Colonic mucosa (tissue), 4 donors: Measurements from ENCODE around the gene EEFSEC. TPM values are rescaled to one million over a fixed set of nuclear protein-coding genes. Genes with fewer than 3 reads are reported as not detected.

ENCODE experiments used
- DNase-seq: peaks from one replicate; pipeline ENCODE4 v3.0.0-alpha.2; 2020
- H3K27ac ChIP-seq: fragments of 200-600 bp; one replicate; pipeline ENCODE4 v1.8.0; 2021
- H3K27me3 ChIP-seq: fragments of 200-600 bp; one replicate; pipeline ENCODE4 v1.8.0; 2021
- H3K36me3 ChIP-seq: fragments of 200-600 bp; one replicate; pipeline ENCODE4 v1.8.0; 2021
- H3K4me1 ChIP-seq: fragments of 200-600 bp; one replicate; pipeline ENCODE4 v1.8.0; 2021; ENCODE audit warnings: mild to moderate bottlenecking
- H3K4me3 ChIP-seq: fragments of 200-600 bp; one replicate; pipeline ENCODE4 v1.8.0; 2021
- H3K9ac ChIP-seq, 2 donors: one replicate each; pipeline ENCODE4 v1.7.0; 2013; ENCODE audit warnings: control low read depth in 2 of 2, low read depth in 2 of 2, low read length in 2 of 2
- H3K9me3 ChIP-seq: fragments of 200-600 bp; one replicate; pipeline ENCODE4 v1.8.0; 2021
- CTCF ChIP-seq: fragments of 200-600 bp; IDR thresholded peaks from one replicate; pipeline ENCODE4 v1.8.0; 2022; ENCODE audit warnings: antibody characterized with exemption, mild to moderate bottlenecking
- intact Hi-C: fragments of 100-400 bp; cut with DNase I; formaldehyde crosslinking; loops from one replicate; pipeline ENCODE4 v1.14.1; 2022
- total RNA-seq, 2 donors: library from RNA; stranded (reverse); fragmentation: NEBNext Ultra II Directional in 1 of 2; extraction: Animal tissue kit (Norgen Biotek cat#: 25700) in 1 of 2; gene quantifications; one replicate each; pipeline ENCODE4 v1.2.1, GENCODE V29; 2021
- donor health status: healthy.
- donor health status: DM: no; HTN: no; CAD: no.
- donor health status: DM: no; HTN: no; CAD: no.

The EEFSEC gene
- total RNA-seq, 2 donors from 2014 or later, result 8.6 to 16.6 TPM

GRCh38 chr3:128379367-128380160 is 226.3 kb downstream of the EEFSEC start:
- TF ChIP-seq CTCF, result no peak
- H3K9ac ChIP-seq, result no peak overlapping the region
- no peaks in the 10 kb centered on the region for H3K36me3 ChIP-seq
- no peak overlapping the region for H3K27ac ChIP-seq
- H3K4me1 ChIP-seq, result peaks cover 11% of the 10 kb centered on the region
- H3K27me3 ChIP-seq, result no peaks in the 10 kb centered on the region
- no peaks in the 10 kb centered on the region for H3K9me3 ChIP-seq
- no peak overlapping the region for H3K4me3 ChIP-seq
- intact Hi-C loops, result no loop called here
- no peak for DNase-seq

GRCh38 chr3:128380295-128380694 is 227.0 kb downstream of the EEFSEC start:
- Histone ChIP-seq H3K27me3 (no peaks in the 10 kb centered on the region), H3K4me3 (no peak overlapping the region), H3K36me3 (no peaks in the 10 kb centered on the region), H3K4me1 (peaks cover 16% of the 10 kb centered on the region), H3K9me3 (no peaks in the 10 kb centered on the region), H3K27ac (no peak overlapping the region), H3K9ac (no peak overlapping the region)
- DNase-seq, result no peak
- TF ChIP-seq CTCF, result no peak
- intact Hi-C loops, result no loop called here

GRCh38 chr3:128380719-128381118 is 227.4 kb downstream of the EEFSEC start:
- intact Hi-C loops, result no loop called here
- no peak overlapping the region for H3K9ac ChIP-seq
- no peak overlapping the region for H3K4me3 ChIP-seq
- no peaks in the 10 kb centered on the region for H3K36me3 ChIP-seq
- peaks cover 16% of the 10 kb centered on the region for H3K4me1 ChIP-seq
- no peak for TF ChIP-seq CTCF
- no peak overlapping the region for H3K27ac ChIP-seq
- no peak for DNase-seq
- no peaks in the 10 kb centered on the region for H3K9me3 ChIP-seq
- H3K27me3 ChIP-seq, result no peaks in the 10 kb centered on the region

- Histone ChIP-seq H3K4me3 (no peak overlapping the region), H3K27ac (peak overlapping the region; percentile 24), H3K4me1 (peaks cover 16% of the 10 kb centered on the region), H3K27me3 (no peaks in the 10 kb centered on the region), H3K36me3 (no peaks in the 10 kb centered on the region), H3K9me3 (no peaks in the 10 kb centered on the region), H3K9ac (no peak overlapping the region)
- intact Hi-C loops, result no loop called here
- no peak for TF ChIP-seq CTCF
- peak; percentile 42 for DNase-seq
Measured at GRCh38 chr3:128381609-128382008, 228.3 kb downstream of the EEFSEC start.

GRCh38 chr3:128382221-128382807 is 229.0 kb downstream of the EEFSEC start:
- H3K9ac ChIP-seq, result peak overlapping the region in 1 of 2 donors; percentile 43
- no peak for TF ChIP-seq CTCF
- DNase-seq, result peak; percentile 67
- H3K4me3 ChIP-seq, result no peak overlapping the region
- peaks cover 16% of the 10 kb centered on the region for H3K4me1 ChIP-seq
- H3K27ac ChIP-seq, result peak overlapping the region; percentile 24
- H3K36me3 ChIP-seq, result no peaks in the 10 kb centered on the region
- intact Hi-C loops, result no loop called here
- H3K27me3 ChIP-seq, result no peaks in the 10 kb centered on the region
- no peaks in the 10 kb centered on the region for H3K9me3 ChIP-seq
